K562 (cell line): ENCODE results near the gene COL23A1. TPM values are rescaled to one million over a fixed set of nuclear protein-coding genes. Genes with fewer than 3 reads are reported as not detected.

Experiments
- ATAC-seq: fragments of 200-7000 bp; cut with Tn5 transposase; 3 replicates; pipeline ENCODE4 v1.9.1; 2020; ENCODE audit warnings: moderate library complexity
- BruUV-seq: library from RNA; stranded (reverse); fragments of 400-500 nt; replicated peaks from 2 replicates; lab custom pipeline; 2021; lab: Mats Ljungman, UMichigan
- CTCF ChIA-PET: fragments of 300-600 bp; formaldehyde crosslinking; extraction: SDS; loops from one replicate; lab custom pipeline; 2021; ENCODE audit warnings: low intra/inter-chr PET ratio; lab: Yijun Ruan, JAX
- POLR2A ChIA-PET: fragments of 300-600, 350-650 bp; sonication (Branson Sonifier 250); formaldehyde crosslinking; extraction: SDS; loops from one replicate; lab custom pipeline; 2021; ENCODE audit warnings: antibody characterized with exemption, inconsistent platforms; lab: Yijun Ruan, JAX
- DNase-seq, 4 experiments: peaks; one replicate each; pipeline versions ENCODE4 v3.0.0 to v3.0.0-alpha.2; 2011 to 2018; ENCODE audit warnings: low spot score in 3 of 4, mixed read lengths in 3 of 4; ENCODE audit errors: extremely low read depth in 1 of 4
- FAIRE-seq: peaks from 2 replicates; lab custom pipeline; 2011; peaks lifted over from hg19 to GRCh38; lab: Jason Lieb, UNC
- H2AFZ ChIP-seq: 2 replicates; pipeline ENCODE4 v1.6.0; 2011; ENCODE audit warnings: low read depth, low read length, control low read depth, inconsistent platforms
- H3K27ac ChIP-seq: fragments of 200-600 bp; 3 replicates; pipeline ENCODE4 v1.8.0; 2011; ENCODE audit warnings: low read depth, mild to moderate bottlenecking, control low read depth, inconsistent platforms, low read length, moderate library complexity, mixed read lengths; ENCODE audit errors: extremely low read depth
- H3K27me3 ChIP-seq, 2 experiments: fragments of 300-600 bp in 1 of 2; 2 replicates in 1 of 2; 3 replicates in 1 of 2; pipeline versions ENCODE4 v1.6.0 to v1.8.0; 2011; ENCODE audit warnings: inconsistent platforms in 2 of 2, low read length in 2 of 2, mild to moderate bottlenecking in 1 of 2, mixed read lengths in 1 of 2, moderate library complexity in 1 of 2; ENCODE audit not compliant: control insufficient read depth in 2 of 2, insufficient read depth in 2 of 2
- H3K36me3 ChIP-seq: fragments of 300-600 bp; 3 replicates; pipeline ENCODE4 v1.8.0; 2011; ENCODE audit warnings: mild to moderate bottlenecking, low read length, inconsistent platforms; ENCODE audit not compliant: control insufficient read depth, insufficient read depth
- H3K4me1 ChIP-seq, 2 experiments: fragments of 200-600 bp in 1 of 2; replicated peaks in 1 of 2; 2 replicates in 1 of 2; 3 replicates in 1 of 2; pipeline versions ENCODE4 v1.5.1 to v1.8.0; 2011; ENCODE audit warnings: inconsistent platforms in 2 of 2, low read length in 2 of 2, mild to moderate bottlenecking in 1 of 2, mixed read lengths in 1 of 2, moderate library complexity in 1 of 2; ENCODE audit not compliant: control insufficient read depth in 2 of 2, insufficient read depth in 2 of 2
- H3K4me2 ChIP-seq: 2 replicates; pipeline ENCODE4 v1.6.1; 2011; ENCODE audit warnings: low read length, control low read depth, inconsistent platforms, mixed read lengths; ENCODE audit not compliant: insufficient read depth
- H3K4me3 ChIP-seq: fragments of 200-600 bp; sonication (generic), shearing (Covaris generic); 2 replicates; pipeline ENCODE4 v1.5.1; 2016; ENCODE audit warnings: control low read depth, inconsistent platforms
- H3K79me2 ChIP-seq: fragments of 200-600 bp; 3 replicates; pipeline ENCODE4 v1.8.0; 2011; ENCODE audit warnings: low read length, inconsistent platforms; ENCODE audit not compliant: control insufficient read depth, insufficient read depth
- H3K9ac ChIP-seq, 2 experiments: 2 replicates each; pipeline versions ENCODE4 v1.6.0 to v1.6.1; 2011; ENCODE audit warnings: low read depth in 2 of 2, low read length in 2 of 2, control low read depth in 1 of 2, inconsistent platforms in 1 of 2, mild to moderate bottlenecking in 1 of 2, mixed read lengths in 1 of 2; ENCODE audit not compliant: insufficient read depth in 1 of 2
- H3K9me1 ChIP-seq: one replicate; pipeline ENCODE4 v1.6.0; 2011; ENCODE audit warnings: inconsistent platforms, mild to moderate bottlenecking, low read length, moderate library complexity; ENCODE audit not compliant: control insufficient read depth, insufficient read depth
- H3K9me3 ChIP-seq: replicated peaks from 2 replicates; pipeline ENCODE4 v1.5.1; 2011; ENCODE audit warnings: low read depth, low read length, inconsistent platforms; ENCODE audit not compliant: control insufficient read depth, insufficient read depth
- H4K20me1 ChIP-seq: replicated peaks from 2 replicates; pipeline ENCODE4 v1.6.1; 2011; ENCODE audit warnings: low read length, inconsistent platforms, mixed read lengths; ENCODE audit not compliant: control insufficient read depth, insufficient read depth
- BCOR ChIP-seq: fragments of 450-650 bp; IDR thresholded peaks from 2 replicates; pipeline ENCODE4 v1.6.1; 2016
- C11orf30 ChIP-seq: fragments of 450-650 bp; IDR thresholded peaks from 2 replicates; pipeline ENCODE4 v1.6.1; 2016; ENCODE audit warnings: low read depth, mild to moderate bottlenecking
- CTBP1 ChIP-seq: fragments of 450-650 bp; IDR thresholded peaks from 2 replicates; pipeline ENCODE4 v1.6.1; 2016; ENCODE audit warnings: borderline replicate concordance
- FOXJ2 ChIP-seq: fragments of 200-800 bp; sonication (Bioruptor generic); IDR thresholded peaks from 2 replicates; pipeline ENCODE4 v1.6.1; 2016; ENCODE audit warnings: missing genetic modification characterization, missing compliant biosample characterization
- KDM1A ChIP-seq, 2 experiments: fragments of 450-650 bp; IDR thresholded peaks; 2 replicates each; pipeline ENCODE4 v1.6.1; 2016; ENCODE audit warnings: mild to moderate bottlenecking in 2 of 2
- MAFK ChIP-seq: IDR thresholded peaks from 2 replicates; pipeline ENCODE4 v1.6.1; 2011; ENCODE audit warnings: low read length, improper control_type of control experiment
- NFIX ChIP-seq: fragments of 250-450 bp; sonication (Bioruptor Pico); IDR thresholded peaks from 2 replicates; pipeline ENCODE4 v1.4.0; 2020; ENCODE audit warnings: low read depth, mild to moderate bottlenecking, moderate library complexity
- NRF1 ChIP-seq, 2 experiments: fragments of 450-650 bp; IDR thresholded peaks in 1 of 2; conservative IDR thresholded peaks in 1 of 2; 2 replicates each; pipeline ENCODE4 v1.6.1; 2014; ENCODE audit warnings: mild to moderate bottlenecking in 2 of 2
- PBX2 ChIP-seq, 2 experiments: IDR thresholded peaks in 1 of 2; conservative IDR thresholded peaks in 1 of 2; 2 replicates each; pipeline ENCODE4 v1.6.1; 2016; ENCODE audit warnings: low read depth in 2 of 2, mild to moderate bottlenecking in 1 of 2, missing compliant biosample characterization in 1 of 2, missing genetic modification characterization in 1 of 2, moderate library complexity in 1 of 2
- POLR2A ChIP-seq: fragments of 450-650 bp; conservative IDR thresholded peaks from 2 replicates; pipeline ENCODE4 v1.6.1; 2016
- RBM25 ChIP-seq: fragments of 200-400 bp; formaldehyde crosslinking; IDR thresholded peaks from 2 replicates; pipeline ENCODE4 v1.6.1; 2018; ENCODE audit warnings: low read length, low read depth, moderate library complexity; ENCODE audit not compliant: severe bottlenecking
- ZNF184 ChIP-seq: sonication (generic); formaldehyde crosslinking; IDR thresholded peaks from 2 replicates; pipeline ENCODE4 v1.5.0; 2020; ENCODE audit warnings: missing genetic modification reagents
- ZNF316 ChIP-seq: fragments of 450-650 bp; IDR thresholded peaks from 2 replicates; pipeline ENCODE4 v1.6.1; 2016
- WGBS: fragments of 100-300 bp; shearing (Covaris generic); methylation state at CpG from one replicate; pipeline ENCODE4 v1.1.6; 2016; ENCODE audit warnings: low coverage, mixed read lengths; ENCODE audit not compliant: insufficient coverage; ENCODE audit errors: missing lambda C conversion rate; 5-methylcytosine and 5-hydroxymethylcytosine counted together
- in situ Hi-C: fragments of 300-500 bp; cut with MboI; formaldehyde crosslinking; loops from 4 replicates; pipeline ENCODE4 v1.15.0; 2018; ENCODE audit warnings: inconsistent platforms, mixed read lengths
- intact Hi-C: fragments of 100-400 bp; cut with micrococcal nuclease; formaldehyde crosslinking; loops from 2 replicates; pipeline ENCODE4 v1.14.2; 2022
- polyA plus RNA-seq, 8 experiments: library from polyadenylated mRNA; depleted of rRNA in 4 of 8; stranded (reverse) in 5 of 8; unstranded in 3 of 8; fragments of >200 nt; fragmentation: Nextera tagmentation in 2 of 8; fragmentation: Illumina TruSeq in 1 of 8; extraction: Ambion mirVana in 2 of 8; extraction: Trizol in 1 of 8; gene quantifications; 2 replicates each; pipeline versions ENCODE4 v1.2.1 to v1.2.3, GENCODE V29; 2011 to 2014; ENCODE audit warnings: inconsistent platforms in 1 of 8, missing spikeins in 1 of 8
- total RNA-seq, 7 experiments: library from RNA; depleted of rRNA in 6 of 7; stranded (reverse); fragments of >200 nt in 6 of 7; fragmentation: Illumina TruSeq in 2 of 7; extraction: Trizol in 2 of 7; gene quantifications; 2 replicates each; pipeline versions ENCODE4 v1.2.1 to v1.2.3, GENCODE V29; 2011 to 2021; ENCODE audit warnings: low replicate concordance in 1 of 7

Gene COL23A1
- total and polyA plus RNA-seq, 9 of the 15 experiments (the other 6 are each of a cell fraction or from before 2014, with no cell fraction given), result 0.09 TPM; not detected in 8

- no peak overlapping the region for H3K4me3 ChIP-seq
- intact Hi-C loops, result no loop called here
- H3K9me1 ChIP-seq, result no peaks in the 10 kb centered on the region
- DNase-seq (no peak), ATAC-seq (no peak), FAIRE-seq (no peak)
- no peaks in the 10 kb centered on the region for H4K20me1 ChIP-seq
- TF ChIP-seq CTBP1, result no peak
- TF ChIP-seq RBM25, result peak; percentile 45
- TF ChIP-seq KDM1A (IDR thresholded peaks at IDR 0.05), result peak in 1 of 2 experiments; percentile 27; a peak in 1 of 4 replicates
- peak; percentile 77 for TF ChIP-seq BCOR
- H3K4me1 ChIP-seq, result peaks cover 0 to 3% of the 10 kb centered on the region in 2 experiments; a peak in 2 of 5 replicates
- POLR2A ChIA-PET, result no interaction called here
- 44% methylated on average over 8 of the region's 8 CpGs for WGBS
- H3K36me3 ChIP-seq, result no peaks in the 10 kb centered on the region
- H3K79me2 ChIP-seq, result no peaks in the 10 kb centered on the region
- H3K27me3 ChIP-seq, result peaks cover 3 to 27% of the 10 kb centered on the region in 2 experiments; a peak in 3 of 5 replicates
- 0 out of 2 replicates have a peak, but pooled peaks cover 3% of the 10 kb centered on the region for H3K9me3 ChIP-seq
- CTCF ChIA-PET, result no interaction called here
- no peak overlapping the region for H2AFZ ChIP-seq
- H3K4me2 ChIP-seq, result no peak overlapping the region
- no TSS peak for BruUV-seq
- in situ Hi-C loops, result no loop called here
- H3K9ac ChIP-seq, result no peak overlapping the region
- H3K27ac ChIP-seq, result no peak overlapping the region
Observed at GRCh38 chr5:178477802-178478201, 112.4 kb downstream of the COL23A1 start.

- H3K27ac ChIP-seq, result no peak overlapping the region
- BruUV-seq, result no TSS peak
- POLR2A ChIA-PET, result no interaction called here
- DNase-seq, result no peak
- no peaks in the 10 kb centered on the region for H4K20me1 ChIP-seq
- H3K4me1 ChIP-seq, result peaks cover 0 to 3% of the 10 kb centered on the region in 2 experiments; a peak in 2 of 5 replicates
- WGBS, result 22% methylated on average over 12 of the region's 12 CpGs
- H3K4me2 ChIP-seq, result no peak overlapping the region
- 0 out of 2 replicates have a peak, but pooled peaks cover 3% of the 10 kb centered on the region for H3K9me3 ChIP-seq
- peak overlapping the region; percentile 43; the same call in 1 of the 2 replicates for H2AFZ ChIP-seq
- no peak overlapping the region for H3K4me3 ChIP-seq
- no peak for ATAC-seq
- no peaks in the 10 kb centered on the region for H3K79me2 ChIP-seq
- in situ Hi-C loops, result no loop called here
- intact Hi-C loops, result no loop called here
- CTCF ChIA-PET, result no interaction called here
- H3K9me1 ChIP-seq, result no peaks in the 10 kb centered on the region
- H3K27me3 ChIP-seq, result peaks cover 3 to 27% of the 10 kb centered on the region in 2 experiments; a peak in 3 of 5 replicates
- no peak overlapping the region for H3K9ac ChIP-seq
- no peak for FAIRE-seq
- no peaks in the 10 kb centered on the region for H3K36me3 ChIP-seq
- TF ChIP-seq C11orf30, result peak; percentile 39; the same call in 1 of the 2 replicates
- TF ChIP-seq POLR2A, result no peak
- TF ChIP-seq PBX2 (CRISPR knock-in tag; IDR thresholded peaks at IDR 0.05; ENCODE audit: low read depth), result no peak
- peak; percentile 23; the same call in 1 of the 2 replicates for TF ChIP-seq PBX2 (tag; conservative IDR thresholded peaks at IDR 0.05; ENCODE audit: low read depth)
- TF ChIP-seq ZNF316, result peak; percentile 24; the same call in 1 of the 2 replicates
- TF ChIP-seq NFIX (CRISPR knock-in tag), result no peak
- 0 out of 2 replicates have a peak, but pooled peaks have one; percentile 8 for TF ChIP-seq MAFK
- no peak for TF ChIP-seq NRF1 (conservative IDR thresholded peaks at IDR 0.05 in 1 of 2, IDR thresholded peaks at IDR 0.05 in 1 of 2)
- no peak for TF ChIP-seq ZNF184 (CRISPR knock-in tag)
- peak; percentile 58; the same call in 1 of the 2 replicates for TF ChIP-seq FOXJ2 (tag)
Observed at GRCh38 chr5:178476972-178477754, 113.0 kb downstream of the COL23A1 start.
